Measurements from ENCODE around the gene NR4A1. TPM values are rescaled to one million over a fixed set of nuclear protein-coding genes. Genes with fewer than 3 reads are reported as not detected.
A peak's percentile ranks its signal among the peaks of the same experiment; 100 is the strongest.

Gene NR4A1
- polyA plus RNA-seq, 1 experiment: 4.4 TPM

DNA sequence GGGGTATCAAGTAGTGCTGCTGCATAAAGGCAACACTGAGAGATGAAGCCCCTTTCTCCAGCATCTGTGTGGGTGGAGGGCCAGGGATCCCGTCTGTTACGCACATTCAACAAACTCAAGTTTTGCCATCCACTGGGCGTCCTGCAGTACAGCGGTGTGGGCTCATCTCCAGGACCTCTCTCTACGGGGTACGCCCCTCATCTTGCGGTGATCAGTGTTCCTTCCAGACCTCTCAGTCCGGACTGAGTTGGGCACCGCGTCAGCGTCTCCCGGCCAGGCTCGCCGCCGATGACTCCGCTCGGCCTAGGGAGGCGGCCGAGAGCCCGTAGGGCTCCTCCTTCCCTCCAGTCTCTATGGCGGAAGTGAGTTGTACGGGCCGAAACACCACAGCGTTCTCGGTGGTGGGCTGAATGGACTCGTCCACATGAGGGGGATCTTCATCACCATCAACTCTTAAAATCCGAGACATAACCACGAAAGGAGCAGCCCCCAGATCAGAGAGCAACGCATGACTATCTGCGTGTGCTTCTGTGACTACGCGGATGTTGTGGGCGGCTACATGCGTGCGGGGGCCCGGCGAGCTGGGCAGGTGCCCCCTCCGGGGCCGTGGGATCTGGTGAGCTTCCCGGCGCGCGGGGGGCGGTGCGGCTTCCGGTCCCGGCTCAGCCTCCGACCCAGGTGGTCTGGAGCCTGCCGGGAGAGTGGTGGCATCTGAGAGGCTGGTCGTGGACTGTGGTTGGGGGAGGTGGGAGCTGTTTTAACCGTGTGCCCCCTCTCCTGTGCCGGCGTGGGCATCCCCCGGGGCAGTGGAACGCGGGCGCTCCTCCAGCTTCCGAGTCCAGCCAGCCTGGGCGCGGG, 18.3 kb downstream of the NR4A1 start, which contains the start of gene ATG101:
Gene ATG101 (plus strand): TSS at position 652 of the 858 bp plus-strand sequence. CDS start 3,673 bp downstream, outside the sequence.
- H3K9me3 ChIP-seq (ENCODE audit: control insufficient read depth, insufficient read depth, low read length): no peaks in the 10 kb centered on the region; the same call in 1 of the 2 replicates
- ChIA-PET POLR2A (interaction anchor here (0.5 to 2.5 kb wide), 11 partner anchors 9 to 1639 kb away, joined by 3 to 32 read pairs (median 5); partner anchors contain the start of genes NR4A1, SMIM41 and TAMALIN), CTCF (interaction anchor here (0.6 to 31.7 kb wide), 12 partner anchors 9 to 978 kb away, joined by 3 to 624 read pairs (median 8); partner anchors contain the start of gene NR4A1)
- TF ChIP-seq, protein P1, sequence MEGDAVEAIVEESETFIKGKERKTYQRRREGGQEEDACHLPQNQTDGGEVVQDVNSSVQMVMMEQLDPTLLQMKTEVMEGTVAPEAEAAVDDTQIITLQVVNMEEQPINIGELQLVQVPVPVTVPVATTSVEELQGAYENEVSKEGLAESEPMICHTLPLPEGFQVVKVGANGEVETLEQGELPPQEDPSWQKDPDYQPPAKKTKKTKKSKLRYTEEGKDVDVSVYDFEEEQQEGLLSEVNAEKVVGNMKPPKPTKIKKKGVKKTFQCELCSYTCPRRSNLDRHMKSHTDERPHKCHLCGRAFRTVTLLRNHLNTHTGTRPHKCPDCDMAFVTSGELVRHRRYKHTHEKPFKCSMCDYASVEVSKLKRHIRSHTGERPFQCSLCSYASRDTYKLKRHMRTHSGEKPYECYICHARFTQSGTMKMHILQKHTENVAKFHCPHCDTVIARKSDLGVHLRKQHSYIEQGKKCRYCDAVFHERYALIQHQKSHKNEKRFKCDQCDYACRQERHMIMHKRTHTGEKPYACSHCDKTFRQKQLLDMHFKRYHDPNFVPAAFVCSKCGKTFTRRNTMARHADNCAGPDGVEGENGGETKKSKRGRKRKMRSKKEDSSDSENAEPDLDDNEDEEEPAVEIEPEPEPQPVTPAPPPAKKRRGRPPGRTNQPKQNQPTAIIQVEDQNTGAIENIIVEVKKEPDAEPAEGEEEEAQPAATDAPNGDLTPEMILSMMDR (IDR thresholded peaks at IDR 0.05; ENCODE audit: low read depth, low read length): peak; percentile 68
- peak; percentile 94 for DNase-seq (ENCODE audit: low read depth, low spot score)
- H3K27me3 ChIP-seq (ENCODE audit: control insufficient read depth, insufficient read depth, low read length): no peaks in the 10 kb centered on the region
- peak within 1 kb of the TSS; percentile 100 for H3K4me3 ChIP-seq (ENCODE audit: low read depth, low read length)
- H3K27ac ChIP-seq (ENCODE audit: low read depth, low read length): peak within 1 kb of the TSS; percentile 93

DNA sequence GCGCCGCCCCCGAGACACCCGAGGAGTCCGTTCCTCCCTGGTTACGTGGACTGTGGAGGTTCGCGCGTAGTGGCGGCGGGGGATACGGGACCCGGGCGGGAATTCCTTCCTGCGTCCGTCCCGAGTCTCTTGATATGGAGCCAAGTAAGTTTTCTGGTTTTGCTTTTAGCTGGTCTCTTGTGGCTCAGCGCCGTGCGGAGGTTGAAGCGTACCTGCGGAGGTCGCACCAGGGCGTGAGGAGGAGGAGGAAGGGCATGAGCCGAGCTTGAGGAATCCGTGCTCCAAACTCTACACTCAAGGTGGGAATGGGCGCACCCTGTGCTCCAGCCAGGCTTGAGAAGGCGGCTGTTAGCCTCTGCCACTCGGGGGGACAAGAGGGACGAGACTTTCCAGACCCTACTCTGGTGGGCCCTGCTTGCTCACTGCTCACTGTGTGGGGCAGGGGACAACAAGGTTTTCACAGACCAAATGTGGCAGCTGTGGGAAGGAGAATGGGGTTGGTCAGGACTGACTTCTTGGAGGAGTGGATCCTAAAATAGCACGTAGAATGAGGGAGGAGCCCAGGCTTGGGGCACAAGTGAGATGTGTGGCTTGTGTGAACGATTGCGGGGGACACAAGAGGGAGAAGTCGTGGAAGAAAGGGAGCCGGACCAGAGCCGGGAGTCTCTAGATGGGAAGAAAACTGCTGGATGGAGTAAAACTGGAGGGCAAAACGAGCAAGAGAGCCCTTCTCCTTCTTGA, 19.1 kb downstream of the NR4A1 start:
- Histone ChIP-seq H3K27me3 (ENCODE audit: control insufficient read depth, insufficient read depth, low read length) (no peaks in the 10 kb centered on the region), H3K27ac (ENCODE audit: low read depth, low read length) (peak overlapping the region; percentile 93), H3K9me3 (ENCODE audit: control insufficient read depth, insufficient read depth, low read length) (no peaks in the 10 kb centered on the region; the same call in 1 of the 2 replicates), H3K4me3 (ENCODE audit: low read depth, low read length) (peak overlapping the region; percentile 100)
- TF ChIP-seq, protein P1 (IDR thresholded peaks at IDR 0.05; ENCODE audit: low read depth, low read length): no peak
- POLR2A ChIA-PET: interaction anchor here (0.6 to 2.5 kb wide), 10 partner anchors 9 to 204 kb away, joined by 3 to 32 read pairs (median 5); partner anchors contain the start of genes NR4A1, SMIM41 and TAMALIN
- no peak for DNase-seq (ENCODE audit: low read depth, low spot score)
- CTCF ChIA-PET: interaction anchor here (0.6 to 31.7 kb wide), 5 partner anchors 12 to 54 kb away, joined by 3 to 624 read pairs (median 3); no protein-coding TSS in a partner anchor

DNA sequence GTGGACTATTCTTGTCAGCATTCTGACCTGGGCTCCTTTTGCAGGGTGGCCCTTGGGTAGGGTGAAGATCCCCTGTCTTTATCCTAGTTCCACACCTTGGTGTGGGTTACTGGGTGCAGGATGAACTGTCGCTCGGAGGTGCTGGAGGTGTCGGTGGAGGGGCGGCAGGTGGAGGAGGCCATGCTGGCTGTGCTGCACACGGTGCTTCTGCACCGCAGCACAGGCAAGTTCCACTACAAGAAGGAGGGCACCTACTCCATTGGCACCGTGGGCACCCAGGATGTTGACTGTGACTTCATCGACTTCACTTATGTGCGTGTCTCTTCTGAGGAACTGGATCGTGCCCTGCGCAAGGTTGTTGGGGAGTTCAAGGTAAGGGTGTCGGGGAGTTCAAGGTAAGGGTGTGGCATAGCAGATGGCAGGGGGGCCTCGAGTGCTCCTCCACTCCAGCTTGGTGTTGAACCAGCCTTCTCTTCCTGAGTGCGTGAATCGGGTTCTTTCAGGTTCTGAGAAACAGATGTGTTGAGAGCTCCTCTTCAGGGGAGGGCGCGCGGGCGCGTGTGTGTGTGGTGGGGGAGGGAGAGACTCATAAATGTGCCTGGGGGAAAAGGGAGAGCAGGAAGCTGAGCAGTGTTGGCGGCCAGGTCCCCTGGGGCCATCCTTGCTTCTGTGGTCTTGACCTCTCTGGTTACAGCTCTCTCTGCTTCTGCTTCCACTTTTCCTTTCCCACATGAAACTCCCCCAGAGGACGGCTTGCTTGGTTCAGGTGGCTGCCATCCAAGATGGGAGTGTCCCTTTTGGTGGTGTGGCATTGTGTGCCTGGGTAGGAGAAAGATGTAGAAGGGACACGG, 22.5 kb downstream of the NR4A1 start:
- CTCF ChIA-PET: interaction anchor here (1.8 to 31.7 kb wide), 2 partner anchors 9 to 47 kb away, joined by 6 to 624 read pairs; no protein-coding TSS in a partner anchor
- no peak overlapping the region for H3K27ac ChIP-seq (ENCODE audit: low read depth, low read length)
- H3K9me3 ChIP-seq (ENCODE audit: control insufficient read depth, insufficient read depth, low read length): no peaks in the 10 kb centered on the region; the same call in 1 of the 2 replicates
- no peak overlapping the region for H3K4me3 ChIP-seq (ENCODE audit: low read depth, low read length)
- POLR2A ChIA-PET: interaction anchor here (0.6 kb wide), 2 partner anchors 44 to 188 kb away, joined by 3 to 4 read pairs; no protein-coding TSS in a partner anchor
- TF ChIP-seq, protein P1 (IDR thresholded peaks at IDR 0.05; ENCODE audit: low read depth, low read length): no peak
- no peak for DNase-seq (ENCODE audit: low read depth, low spot score)
- H3K27me3 ChIP-seq (ENCODE audit: control insufficient read depth, insufficient read depth, low read length): no peaks in the 10 kb centered on the region

DNA sequence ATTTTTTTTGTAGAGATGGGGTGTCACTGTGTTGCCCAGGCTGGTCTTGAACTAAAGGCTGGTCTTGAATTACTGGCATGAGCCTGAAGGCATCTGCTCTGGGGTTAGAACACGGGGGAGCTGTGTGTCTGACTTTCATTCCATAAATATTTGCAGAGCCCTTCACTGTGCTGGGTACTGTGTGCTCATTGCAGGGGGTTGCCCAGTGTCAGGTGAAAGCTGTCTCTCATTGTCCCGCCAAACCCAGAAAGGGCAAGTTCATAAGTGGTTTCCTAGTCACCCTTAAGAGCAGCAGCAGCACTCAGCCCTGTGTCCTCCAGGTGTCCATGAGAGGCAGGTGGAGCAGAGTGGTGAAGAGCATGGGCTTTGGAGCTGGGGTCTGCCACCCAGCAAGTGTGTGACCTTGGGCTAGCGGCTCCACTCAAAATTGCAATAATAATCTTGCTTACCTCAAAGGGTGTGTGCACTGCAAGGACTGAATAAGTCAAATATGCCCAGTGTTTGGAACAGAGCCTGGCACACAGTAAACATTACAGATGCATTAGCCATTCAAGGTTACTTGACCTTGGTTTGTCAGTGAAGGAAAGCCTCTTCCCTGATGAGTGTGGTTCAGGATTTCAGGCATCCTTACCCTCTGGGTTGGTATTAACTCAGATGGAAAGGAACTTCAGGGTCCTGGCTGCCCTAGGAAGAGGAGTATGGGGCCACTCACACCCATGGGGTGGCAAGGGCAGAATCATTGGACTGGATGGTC, 23.9 kb downstream of the NR4A1 start:
- no peak for DNase-seq (ENCODE audit: low read depth, low spot score)
- Histone ChIP-seq H3K9me3 (ENCODE audit: control insufficient read depth, insufficient read depth, low read length) (no peaks in the 10 kb centered on the region; the same call in 1 of the 2 replicates), H3K27ac (ENCODE audit: low read depth, low read length) (no peak overlapping the region), H3K27me3 (ENCODE audit: control insufficient read depth, insufficient read depth, low read length) (no peaks in the 10 kb centered on the region), H3K4me3 (ENCODE audit: low read depth, low read length) (no peak overlapping the region)
- ChIA-PET POLR2A (no interaction called here), CTCF (interaction anchor here (0.6 to 31.7 kb wide), 3 partner anchors 8 to 906 kb away, joined by 3 to 624 read pairs (median 6); no protein-coding TSS in a partner anchor)
- TF ChIP-seq, protein P1 (IDR thresholded peaks at IDR 0.05; ENCODE audit: low read depth, low read length): no peak

All from AG04450 (cell line).